HG03095 (cell line): ENCODE data around the gene CCNL2.
"Not testable (repeated sequence)": the region's sequence is repeated elsewhere in the genome, so short reads cannot be mapped to it uniquely, and the experiment has no call there.

ENCODE experiments used
- ATAC-seq: cut with Tn5 transposase; IDR thresholded peaks from one replicate; pipeline ENCODE4 v1.9.1; 2021; ENCODE audit warnings: moderate library complexity; ENCODE audit not compliant: unreplicated experiment

CCNL2 gene

DNA sequence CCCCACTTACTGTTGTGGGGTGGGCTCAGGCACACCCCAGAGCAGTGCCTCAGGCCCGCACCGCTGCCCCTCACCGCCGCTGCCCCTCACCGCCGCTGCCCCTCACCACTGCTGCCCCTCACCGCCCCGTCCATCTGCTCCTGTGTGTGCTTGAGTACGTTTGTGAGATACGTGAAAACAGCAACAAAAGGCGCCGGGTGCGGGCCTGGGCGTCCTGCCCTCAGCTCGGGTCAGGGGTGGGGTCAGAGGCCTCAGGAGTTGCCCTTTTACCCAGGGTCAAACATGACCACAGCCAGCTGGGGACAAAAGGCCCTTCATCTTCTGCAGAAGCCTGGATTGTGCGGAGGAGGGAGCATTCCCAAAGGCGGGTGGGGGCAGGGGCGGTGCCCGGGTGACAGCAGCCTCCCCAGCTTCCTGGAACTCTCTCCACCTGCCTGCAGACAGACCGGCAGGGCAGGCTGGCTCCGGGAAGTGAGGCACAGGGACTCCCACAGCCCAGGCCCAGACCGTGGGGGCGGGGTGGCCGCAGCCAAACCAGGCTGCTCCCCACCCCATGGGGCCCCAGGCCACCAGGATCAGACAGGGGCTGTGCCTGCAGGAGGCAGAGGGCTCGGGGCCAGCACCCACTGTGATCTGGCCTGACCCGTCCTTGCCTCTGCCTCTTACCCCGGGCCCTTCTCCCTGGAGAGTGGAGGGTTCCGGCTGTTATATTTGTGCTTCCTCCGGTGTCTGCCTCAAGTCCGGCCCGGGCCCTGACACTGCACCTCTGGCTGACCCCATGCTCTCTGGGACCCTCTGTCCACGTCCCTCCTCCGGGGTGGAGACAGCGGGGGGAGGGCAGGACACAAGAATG lies 34.0 kb upstream of the CCNL2 start:
- ATAC-seq: no peak

DNA sequence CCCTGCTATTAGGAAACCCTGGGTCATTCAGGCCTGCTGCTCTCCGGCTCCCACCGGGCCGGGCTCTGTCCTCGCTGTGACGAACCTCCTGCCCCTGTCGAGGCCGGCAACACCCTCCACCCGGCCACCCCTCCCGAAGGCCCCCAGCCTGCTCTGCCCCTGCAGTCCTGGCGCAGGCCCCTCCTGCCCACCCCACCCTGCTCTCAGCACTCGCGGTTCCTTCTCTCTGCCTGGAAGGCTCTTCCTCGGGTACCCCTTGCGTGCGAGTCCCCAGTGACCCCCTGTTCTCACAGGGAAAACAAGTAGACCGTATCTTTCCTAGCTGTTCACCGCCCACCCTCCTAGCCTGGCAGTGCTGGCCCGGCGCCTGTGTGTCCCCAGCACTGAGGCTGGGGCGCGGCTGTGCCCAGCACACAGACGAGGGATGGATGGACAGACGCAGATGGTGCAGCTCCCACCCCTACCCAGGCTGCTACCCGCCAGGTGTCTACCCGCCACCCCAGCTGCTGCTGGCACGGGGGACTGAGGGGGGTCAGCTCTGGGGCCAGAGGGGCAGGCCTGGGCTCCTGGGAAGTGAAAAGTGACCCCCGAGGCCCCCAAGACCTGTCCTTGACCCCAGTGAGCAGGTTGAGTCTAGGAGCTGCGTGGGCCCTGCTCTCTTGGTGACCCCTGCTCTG lies 33.3 kb upstream of the CCNL2 start:
- no peak for ATAC-seq

DNA sequence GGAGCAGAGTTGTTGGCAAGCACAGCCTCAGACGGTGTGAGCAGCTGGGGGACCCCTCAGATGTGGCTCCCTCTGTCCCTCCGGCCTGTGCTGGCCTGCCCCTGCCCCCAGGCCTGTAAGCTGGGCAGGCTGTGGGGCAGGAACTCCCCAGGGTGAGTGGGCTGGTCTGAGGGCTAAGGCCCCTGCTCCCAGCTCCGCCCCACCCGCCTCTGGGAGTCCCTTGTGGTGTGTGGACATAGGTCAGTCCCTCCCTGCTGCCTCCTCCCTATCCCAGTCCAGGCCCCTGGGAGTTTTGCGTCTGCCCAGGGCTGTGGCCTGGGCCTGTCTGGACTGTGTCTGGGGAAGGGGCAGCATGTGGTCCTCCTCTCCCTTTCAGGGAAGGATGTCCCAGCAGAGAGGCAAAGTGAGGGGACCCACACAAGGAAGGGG lies 32.7 kb upstream of the CCNL2 start:
- no peak for ATAC-seq

DNA sequence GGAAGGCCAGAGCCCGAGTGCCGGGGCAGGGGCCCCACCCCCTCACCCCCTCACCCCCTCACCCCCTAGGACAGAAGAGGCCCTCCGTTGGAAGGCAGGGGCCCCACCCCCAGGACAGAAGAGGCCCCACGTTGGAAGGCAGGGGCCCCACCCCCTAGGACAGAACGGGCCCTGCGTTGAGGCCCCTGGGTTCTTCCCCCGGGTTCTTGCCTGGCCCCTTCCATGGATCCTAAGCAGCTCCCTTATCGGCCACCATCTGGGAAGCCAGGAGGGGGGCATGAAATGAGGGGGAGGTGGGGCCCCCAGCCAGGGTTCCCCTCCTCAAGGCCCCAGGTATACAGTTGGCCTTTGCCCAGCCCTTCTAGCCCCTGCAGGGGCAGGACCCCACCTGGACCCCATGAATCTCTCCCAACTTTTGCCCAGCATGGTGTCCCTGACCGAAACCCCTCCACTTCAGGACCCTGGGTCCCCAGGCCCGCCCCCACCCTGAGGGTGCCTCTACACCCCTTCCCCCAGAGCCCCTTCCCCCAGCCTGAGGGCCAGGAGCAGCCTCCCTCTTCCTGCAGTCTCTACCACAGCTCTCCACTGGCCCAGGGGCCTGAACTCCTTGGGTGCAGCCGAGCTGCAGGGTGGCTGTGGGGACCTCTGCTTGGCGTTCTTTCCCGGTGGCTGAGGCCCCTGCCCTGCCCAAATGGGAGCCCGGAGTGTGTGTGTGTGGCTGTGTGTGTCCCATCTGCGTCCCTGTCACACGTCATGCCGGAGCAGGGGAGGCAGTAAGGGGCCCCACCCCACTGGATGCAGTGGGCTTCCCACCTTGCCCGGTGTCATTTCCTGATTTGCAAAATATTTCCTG lies 32.1 kb upstream of the CCNL2 start:
- no peak for ATAC-seq

DNA sequence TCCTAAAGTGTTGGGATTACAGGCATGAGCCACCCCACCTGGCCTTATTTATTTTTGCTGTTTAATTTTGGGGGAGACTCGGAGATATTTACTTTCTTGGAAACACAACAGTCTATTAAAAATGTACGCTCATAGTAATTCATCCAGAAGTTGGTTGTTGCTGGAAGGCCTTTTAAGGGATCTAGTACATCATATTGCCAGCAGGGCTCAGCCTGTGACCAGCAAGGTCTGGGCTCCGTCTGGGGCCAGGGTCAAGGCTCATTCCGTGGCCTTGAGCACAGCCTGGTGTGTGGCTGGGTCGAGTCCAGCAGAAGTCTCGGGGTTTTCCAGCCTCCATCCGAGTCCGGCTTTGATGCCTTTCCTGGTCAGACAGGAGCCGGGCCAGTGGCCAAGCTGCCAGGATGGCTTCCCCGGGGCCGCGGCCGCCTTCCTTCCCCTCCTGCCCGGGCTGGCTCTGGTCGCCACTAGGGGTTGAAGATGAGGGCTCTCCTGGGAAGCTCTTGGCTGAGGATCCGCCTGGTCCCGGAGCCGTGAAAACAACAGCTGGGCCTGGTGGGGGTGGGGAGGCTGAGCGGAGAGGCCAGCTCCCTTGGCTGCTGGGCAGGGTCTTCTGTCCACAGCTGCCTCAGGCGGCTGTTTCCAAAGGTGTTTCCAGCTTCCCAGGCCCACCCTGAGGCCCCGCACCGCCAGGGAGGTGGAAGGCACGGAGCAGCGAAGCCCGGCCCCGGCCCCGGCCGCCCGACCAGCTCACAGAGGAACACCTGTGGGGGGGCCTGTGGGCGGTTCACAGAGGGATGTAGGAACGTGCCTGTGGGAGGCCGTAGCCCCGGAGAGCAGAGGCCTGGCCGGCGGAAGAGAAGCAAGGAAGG lies 31.2 kb upstream of the CCNL2 start:
- no peak for ATAC-seq

DNA sequence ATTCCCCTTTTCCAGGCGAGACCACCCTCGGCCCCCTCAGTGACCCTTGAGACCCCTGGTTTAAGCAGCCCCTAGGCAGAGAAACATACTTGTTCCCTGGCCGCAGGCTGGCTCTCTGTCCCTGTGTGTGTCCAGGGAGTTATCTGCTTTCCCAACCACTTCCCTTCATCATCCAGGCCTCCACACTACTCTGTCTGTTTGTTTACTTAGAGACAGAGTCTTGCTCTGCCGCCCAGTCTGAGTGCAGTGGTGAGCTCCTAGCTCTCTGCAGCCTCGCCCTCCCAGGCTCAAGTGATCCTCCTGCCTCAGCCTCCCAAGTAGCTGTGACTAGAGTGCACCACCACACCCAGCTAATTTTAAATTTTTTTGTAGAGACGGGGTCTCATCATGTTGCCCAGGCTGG lies 30.5 kb upstream of the CCNL2 start:
- ATAC-seq: no peak

DNA sequence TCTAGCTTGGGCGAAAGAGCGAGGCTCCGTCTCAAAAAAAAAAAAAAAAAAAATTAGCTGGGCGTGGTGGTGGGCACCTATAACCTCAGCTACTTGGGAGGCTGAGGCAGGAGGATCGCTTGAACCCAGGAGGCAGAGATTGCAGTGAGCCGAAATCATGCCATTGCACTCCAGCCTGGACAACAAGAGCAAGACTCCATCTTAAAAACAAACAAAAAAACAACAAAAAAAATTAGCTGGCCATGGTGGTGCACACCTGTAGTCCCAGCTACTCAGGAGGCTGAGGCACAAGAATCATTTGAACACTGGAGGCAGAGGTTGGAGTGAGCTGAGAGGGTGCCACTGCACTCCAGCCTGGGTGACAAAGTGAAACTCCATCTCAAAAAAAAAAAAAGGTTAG lies 29.8 kb upstream of the CCNL2 start:
- ATAC-seq: not testable (repeated sequence)

DNA sequence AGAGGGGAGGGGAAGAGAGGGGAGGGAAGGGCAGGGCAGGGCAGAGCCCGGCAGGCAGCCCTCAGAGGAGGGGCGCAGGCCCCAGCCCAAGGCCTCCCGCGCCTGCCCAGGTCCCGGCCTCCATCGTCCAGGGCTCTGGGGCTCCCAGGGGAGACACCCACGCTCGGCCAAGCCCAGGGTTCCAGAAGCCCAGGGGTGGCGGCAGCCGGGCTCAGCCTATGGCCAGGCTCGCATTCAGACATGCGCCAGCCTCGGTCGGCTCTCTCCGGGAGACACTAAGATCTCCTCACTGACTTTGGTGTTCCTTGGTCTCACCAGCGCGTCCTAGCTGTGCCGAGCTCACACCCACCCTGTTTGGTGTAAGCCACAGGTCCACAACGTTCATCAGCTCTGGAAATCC lies 29.0 kb upstream of the CCNL2 start:
- ATAC-seq: no peak

DNA sequence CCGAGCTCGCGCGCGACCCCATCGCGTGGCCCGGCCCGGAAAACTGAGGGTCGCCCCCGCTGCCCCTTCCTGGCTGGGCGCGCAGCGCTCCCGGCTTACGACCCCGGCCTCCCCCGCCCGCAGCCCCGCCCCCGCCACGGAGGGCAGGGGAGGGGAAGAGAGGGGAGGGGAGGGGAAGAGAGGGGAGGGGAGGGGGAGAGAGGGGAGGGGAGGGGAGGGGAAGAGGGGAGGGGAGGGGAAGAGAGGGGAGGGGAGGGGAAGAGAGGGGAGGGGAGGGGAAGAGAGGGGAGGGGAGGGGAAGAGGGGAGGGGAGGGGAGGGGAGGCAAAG lies 28.6 kb upstream of the CCNL2 start:
- ATAC-seq: no peak

DNA sequence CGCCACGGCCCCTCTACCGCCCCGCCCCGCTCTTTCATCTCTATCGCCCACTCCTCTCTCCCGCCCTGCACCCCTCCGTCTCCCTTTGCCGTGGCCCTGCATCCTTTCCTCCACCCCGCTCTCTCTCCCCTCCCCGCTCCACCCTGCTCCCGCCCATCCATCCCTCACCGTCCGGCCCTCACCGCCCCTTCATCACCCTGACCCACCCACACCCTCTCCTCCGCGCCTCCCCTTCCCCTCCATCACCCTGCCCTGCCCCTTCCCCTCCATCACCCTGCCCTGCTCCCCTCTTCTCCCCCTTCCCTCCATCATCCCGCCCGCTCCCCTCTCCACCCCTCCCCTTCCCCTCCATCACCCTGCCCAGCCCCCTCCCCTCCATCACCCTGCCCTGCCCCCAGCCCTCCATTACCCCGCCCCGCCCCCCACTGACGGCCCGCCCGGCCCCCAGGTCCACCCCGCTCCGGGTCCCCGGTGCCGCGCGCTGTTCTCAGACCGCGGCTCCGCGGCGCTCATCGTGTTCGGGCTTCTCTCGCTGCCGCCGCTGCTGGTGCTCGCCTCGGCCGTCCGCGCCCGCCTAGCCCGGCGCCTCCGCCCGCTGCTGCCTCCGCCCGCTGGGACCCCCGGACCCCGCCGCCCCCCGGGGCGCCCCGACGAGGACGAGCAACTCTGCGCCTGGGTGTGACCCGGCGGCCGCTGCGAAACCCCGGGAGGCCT lies 28.1 kb upstream of the CCNL2 start:
- ATAC-seq: no peak

DNA sequence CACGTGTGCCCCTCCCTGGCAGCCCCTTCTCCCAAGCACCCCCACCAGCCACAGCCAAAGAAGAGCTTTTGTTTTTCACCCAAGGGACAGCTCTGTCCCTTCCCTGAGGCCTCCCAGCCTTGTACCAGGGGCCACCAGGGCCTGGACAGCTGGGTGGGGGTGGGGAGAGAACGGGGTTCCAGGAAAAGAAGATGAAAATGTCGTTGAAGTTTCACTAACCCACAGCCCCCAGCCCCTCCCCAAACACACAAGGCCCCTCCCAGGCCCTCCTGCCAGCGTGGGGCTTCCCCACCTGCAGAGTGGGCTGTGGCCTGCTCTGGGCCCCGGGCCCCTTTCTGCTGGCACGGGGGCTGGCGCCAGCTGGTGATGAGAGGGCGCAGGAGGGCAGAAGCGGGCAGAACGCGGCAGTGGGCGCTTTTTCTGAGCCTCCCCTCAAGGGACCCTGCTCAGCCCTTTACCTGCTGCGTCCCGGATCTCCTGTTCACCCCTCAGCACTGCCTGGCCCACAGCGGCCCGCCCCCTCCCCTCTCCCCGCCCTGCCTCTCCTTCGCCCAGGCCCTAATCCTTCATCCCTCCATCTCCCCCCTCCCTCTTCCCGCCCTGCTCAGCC lies 27.5 kb upstream of the CCNL2 start:
- ATAC-seq: no peak

DNA sequence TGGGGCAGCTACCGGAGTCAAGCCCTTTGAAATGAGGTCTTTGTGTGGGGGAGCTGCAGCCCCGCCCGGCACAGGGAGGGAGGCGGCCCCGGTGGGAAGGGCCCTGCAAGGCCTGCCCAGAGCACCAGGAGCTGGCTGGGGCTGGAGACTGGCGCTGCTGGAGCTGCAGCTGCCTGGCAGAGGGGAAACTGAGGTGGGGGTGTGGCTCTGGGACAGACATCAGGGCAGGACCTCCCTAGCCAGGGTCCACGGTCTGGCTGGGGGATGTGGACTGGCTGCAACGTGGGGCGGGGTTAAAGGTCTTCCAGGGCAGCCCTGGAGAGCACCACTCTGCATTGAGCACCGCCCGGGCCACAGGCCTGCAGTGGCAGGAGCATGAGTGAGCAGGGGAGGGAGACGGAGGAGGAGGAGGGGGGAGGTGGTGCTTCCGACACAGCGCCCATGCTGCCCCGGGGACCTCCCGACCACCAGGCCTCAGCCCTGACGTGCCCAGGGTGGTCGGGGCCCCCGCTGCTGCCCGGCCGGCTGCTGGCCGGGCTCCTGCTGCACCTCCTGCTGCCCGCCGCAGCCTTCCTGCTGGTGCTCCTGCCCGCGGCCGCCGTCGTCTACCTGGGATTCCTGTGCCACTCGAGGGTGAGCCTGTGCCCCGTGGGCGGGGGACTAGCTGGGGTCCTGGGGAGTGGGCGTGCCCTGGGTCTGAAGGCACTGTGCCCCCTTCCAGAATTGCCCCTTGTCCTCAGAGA lies 26.8 kb upstream of the CCNL2 start:
- no peak for ATAC-seq

DNA sequence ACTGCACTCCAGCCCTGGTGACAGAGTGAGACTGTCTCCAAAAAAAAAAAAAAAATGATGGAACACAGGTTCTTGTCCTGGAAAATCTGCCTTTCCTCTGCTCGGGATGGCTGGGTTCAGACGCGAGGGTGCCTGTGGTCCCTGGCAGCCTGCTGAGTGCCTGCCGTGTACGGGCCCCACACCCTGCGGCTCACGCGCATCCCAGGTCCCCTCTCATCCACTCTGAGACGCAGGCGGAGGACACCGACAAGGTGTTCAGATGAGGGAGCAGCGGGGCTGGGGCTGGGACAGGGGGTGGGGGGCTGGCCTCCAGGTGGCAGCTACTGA lies 26.3 kb upstream of the CCNL2 start:
- ATAC-seq: no peak

DNA sequence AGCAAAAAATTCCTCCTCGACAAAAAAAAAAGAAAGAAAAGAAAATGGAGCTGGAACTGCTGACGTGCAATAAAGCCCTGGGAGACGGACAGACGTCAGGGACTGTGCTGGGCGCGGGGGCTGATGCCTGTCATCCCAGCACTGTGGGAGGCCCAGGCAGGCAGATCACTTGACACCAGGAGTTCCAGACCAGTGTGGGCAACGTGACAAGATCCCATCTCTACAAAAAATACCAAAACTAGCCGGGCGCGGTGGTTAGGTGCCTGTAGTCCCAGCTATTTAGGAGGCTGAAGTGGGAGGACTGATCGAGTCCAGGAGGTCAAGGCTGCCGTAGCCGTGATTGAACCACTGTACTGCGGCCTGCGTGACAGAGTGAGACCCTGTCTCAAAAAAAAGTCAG lies 25.6 kb upstream of the CCNL2 start:
- no peak for ATAC-seq

DNA sequence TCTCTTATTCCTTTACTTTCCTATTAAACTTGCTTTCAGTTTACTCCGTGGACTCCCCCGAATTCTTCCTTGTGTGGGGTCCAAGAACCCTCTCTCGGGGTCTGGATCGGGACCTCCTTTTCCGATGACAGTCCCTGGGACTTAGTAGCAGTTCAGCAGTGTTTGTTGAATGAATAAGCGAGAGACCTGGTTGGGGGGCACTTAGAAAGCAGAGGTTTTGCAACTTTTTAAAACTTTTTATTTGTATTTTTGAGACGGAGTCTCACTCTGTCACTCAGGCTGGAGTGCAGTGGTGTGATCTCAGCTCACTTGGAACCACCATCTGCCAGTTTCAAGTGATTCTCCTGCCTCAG lies 24.1 kb upstream of the CCNL2 start:
- no peak for ATAC-seq

DNA sequence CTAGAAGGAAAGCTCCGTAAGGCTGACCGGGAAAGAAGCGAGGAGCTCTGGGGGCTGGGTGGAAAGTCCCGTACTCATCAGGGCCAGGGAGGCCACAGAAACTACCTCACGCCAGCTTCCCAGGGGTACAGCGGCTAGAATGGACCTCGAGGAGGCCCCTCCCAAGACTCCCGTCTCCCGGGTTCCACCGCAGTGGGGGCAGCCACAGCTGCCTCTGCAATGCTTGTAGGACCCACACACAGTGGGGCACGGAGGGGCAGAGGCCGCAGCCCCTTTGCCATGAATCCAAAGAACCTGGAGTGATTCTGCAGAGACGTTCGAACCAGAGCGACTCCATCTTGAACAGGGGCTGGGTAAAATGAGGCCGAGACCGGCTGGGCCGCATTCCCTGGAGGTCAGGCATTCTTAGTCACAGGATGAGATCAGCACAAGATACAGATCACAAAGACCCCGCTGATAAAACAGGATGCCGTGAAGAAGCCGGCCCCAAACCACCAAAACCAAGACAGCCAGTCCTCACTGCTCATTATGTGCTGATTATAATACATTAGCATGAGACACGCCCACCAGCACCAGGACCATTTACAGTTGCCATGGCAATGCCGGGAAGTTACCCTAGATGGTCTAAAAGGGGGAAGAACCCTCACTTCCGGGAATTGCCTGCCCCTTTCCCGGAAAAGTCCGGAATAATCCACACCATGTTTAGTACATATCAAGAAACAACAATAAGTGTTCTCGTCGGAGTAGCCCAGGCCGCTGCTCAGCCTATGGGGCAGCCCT lies 23.5 kb upstream of the CCNL2 start:
- no peak for ATAC-seq

DNA sequence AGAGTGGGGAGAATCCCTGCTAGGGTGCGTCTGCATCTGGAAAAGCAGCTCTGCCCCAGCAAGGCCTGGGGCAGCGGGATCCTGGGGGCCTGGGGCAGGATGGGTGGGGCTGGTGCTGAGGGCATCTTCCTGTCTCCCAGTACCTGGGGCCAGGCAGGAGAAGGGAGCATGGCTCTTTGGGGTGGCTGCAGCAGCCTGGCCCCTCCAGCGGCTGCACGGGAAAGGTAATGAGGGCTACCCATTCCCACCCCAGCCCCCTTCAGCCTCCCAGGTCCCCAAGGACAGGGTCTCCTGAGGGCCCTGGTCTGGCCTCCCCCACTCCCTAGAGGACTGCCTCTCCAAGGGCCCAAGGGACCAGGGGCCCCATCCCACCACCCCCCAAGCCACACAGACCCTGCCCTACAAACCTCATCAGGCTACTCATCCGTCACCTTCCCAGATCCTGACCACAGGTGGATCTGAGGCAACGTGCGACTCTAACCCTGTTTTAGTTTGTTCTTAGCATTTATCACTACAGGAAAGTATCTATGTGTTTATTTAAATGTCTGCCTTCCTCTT lies 22.9 kb upstream of the CCNL2 start:
- ATAC-seq: no peak
